Measurements from ENCODE around the gene DOCK2.

The DOCK2 gene

DNA sequence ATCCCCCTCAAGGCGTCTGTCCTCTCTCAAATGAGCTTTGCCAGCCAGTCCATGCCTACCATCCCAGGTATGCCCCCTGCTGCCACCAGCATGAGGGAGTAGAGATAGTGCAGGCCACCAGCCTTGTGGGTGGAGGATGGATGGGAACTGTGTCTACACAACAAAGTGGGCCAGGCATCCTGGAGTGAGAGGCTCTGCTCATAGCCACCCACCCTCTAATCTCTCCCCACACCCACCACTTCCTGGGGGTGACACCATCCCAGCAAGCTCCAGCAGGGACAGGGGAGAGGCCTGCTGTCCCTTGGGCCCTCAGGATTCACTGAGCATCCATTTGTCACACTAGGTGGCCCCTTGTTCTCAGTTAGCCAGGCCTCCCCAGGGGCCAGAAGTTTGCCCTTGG, 443.1 kb downstream of the DOCK2 start:
- no peak overlapping the region for H3K4me3 ChIP-seq (ENCODE audit: low read depth, low read length)
- H3K27ac ChIP-seq (ENCODE audit: extremely low read depth, low read depth, low read length): no peak overlapping the region
- no peaks in the 10 kb centered on the region for H3K36me3 ChIP-seq (ENCODE audit: control insufficient read depth in 2 of 2, insufficient read depth in 1 of 2, low read length in 2 of 2)
- CTCF ChIA-PET: interaction anchor here (1.9 kb wide), 1 partner anchor 9 kb away, joined by 14 read pairs; no protein-coding TSS in a partner anchor
- H3K9me3 ChIP-seq (ENCODE audit: control insufficient read depth, insufficient read depth, low read depth, low read length): no peaks in the 10 kb centered on the region
- no peak for TF ChIP-seq ZNF354C (tag by site-specific recombination; IDR thresholded peaks at IDR 0.05; ENCODE audit: borderline replicate concordance, low read depth)
- TF ChIP-seq ZNF248 (tag by site-specific recombination; IDR thresholded peaks at IDR 0.05): no peak
- no peak for TF ChIP-seq ZSCAN30 (tag by site-specific recombination; IDR thresholded peaks at IDR 0.05)
- TF ChIP-seq HOXD13 (CRISPR knock-in tag; IDR thresholded peaks at IDR 0.05; ENCODE audit: borderline replicate concordance): no peak
- TF ChIP-seq ZFHX2 (tag by site-specific recombination; conservative IDR thresholded peaks at IDR 0.05): peak; percentile 83
- TF ChIP-seq BCL11B (tag by site-specific recombination; IDR thresholded peaks at IDR 0.05; ENCODE audit: low read depth): no peak
- no peak for TF ChIP-seq ZNF19 (tag by site-specific recombination; IDR thresholded peaks at IDR 0.05; ENCODE audit: low read depth)
- TF ChIP-seq, protein P1, sequence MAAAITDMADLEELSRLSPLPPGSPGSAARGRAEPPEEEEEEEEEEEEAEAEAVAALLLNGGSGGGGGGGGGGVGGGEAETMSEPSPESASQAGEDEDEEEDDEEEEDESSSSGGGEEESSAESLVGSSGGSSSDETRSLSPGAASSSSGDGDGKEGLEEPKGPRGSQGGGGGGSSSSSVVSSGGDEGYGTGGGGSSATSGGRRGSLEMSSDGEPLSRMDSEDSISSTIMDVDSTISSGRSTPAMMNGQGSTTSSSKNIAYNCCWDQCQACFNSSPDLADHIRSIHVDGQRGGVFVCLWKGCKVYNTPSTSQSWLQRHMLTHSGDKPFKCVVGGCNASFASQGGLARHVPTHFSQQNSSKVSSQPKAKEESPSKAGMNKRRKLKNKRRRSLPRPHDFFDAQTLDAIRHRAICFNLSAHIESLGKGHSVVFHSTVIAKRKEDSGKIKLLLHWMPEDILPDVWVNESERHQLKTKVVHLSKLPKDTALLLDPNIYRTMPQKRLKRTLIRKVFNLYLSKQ (tag by site-specific recombination; IDR thresholded peaks at IDR 0.05; ENCODE audit: borderline replicate concordance): no peak
- TF ChIP-seq ZSCAN23 (tag by site-specific recombination; IDR thresholded peaks at IDR 0.05): no peak
- peak; percentile 95 for TF ChIP-seq EGR2 (tag by site-specific recombination; IDR thresholded peaks at IDR 0.05; ENCODE audit: low read depth)
- POLR2A ChIA-PET: no interaction called here
- H3K4me1 ChIP-seq (ENCODE audit: control insufficient read depth, insufficient read depth, low read length): no peaks in the 10 kb centered on the region

DNA sequence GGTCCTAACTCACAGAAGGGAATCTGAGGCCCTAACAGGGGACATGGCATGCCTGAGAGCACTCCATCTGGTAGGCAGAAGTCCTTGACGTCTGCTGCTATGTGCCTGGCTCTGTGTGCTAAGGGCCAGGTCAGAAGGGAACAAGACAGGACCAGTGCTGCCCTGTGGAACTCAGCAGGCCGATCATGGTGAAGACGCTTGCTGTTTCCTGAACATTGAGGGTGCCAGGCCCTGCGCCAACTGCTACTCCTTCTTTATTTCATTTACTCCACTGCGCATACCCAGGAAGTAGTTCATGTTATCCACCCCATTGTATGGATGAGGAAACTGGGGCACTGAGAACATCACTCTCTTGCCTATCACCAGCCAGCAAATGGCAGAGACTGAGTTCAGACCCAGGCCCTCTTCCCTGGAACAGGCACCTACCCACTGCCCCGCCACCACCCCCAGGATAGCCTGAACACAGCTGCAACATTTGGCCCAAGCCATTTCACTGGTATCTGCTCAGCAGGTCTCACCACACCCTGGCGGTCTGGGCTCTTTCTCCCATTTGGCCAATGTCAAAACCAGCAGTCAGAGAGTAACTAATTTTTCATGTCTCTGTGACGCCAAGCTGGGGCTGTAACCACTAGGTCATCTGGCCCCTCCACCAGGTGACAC, 443.8 kb downstream of the DOCK2 start:
- ChIA-PET CTCF (interaction anchor here (5.2 kb wide), 1 partner anchor 10 kb away, joined by 31 read pairs; no protein-coding TSS in a partner anchor), POLR2A (no interaction called here)
- no peaks in the 10 kb centered on the region for H3K9me3 ChIP-seq (ENCODE audit: control insufficient read depth, insufficient read depth, low read depth, low read length)
- H3K36me3 ChIP-seq (ENCODE audit: control insufficient read depth in 2 of 2, insufficient read depth in 1 of 2, low read length in 2 of 2): no peaks in the 10 kb centered on the region
- no peaks in the 10 kb centered on the region for H3K4me1 ChIP-seq (ENCODE audit: control insufficient read depth, insufficient read depth, low read length)
- H3K4me3 ChIP-seq (ENCODE audit: low read depth, low read length): no peak overlapping the region
- no peak overlapping the region for H3K27ac ChIP-seq (ENCODE audit: extremely low read depth, low read depth, low read length)
- TF ChIP-seq ZNF837 (tag by site-specific recombination; IDR thresholded peaks at IDR 0.05) (no peak), ZNF514 (tag by site-specific recombination; IDR thresholded peaks at IDR 0.05) (no peak), ZNF707 (tag by site-specific recombination; IDR thresholded peaks at IDR 0.05) (no peak), PBX3 (CRISPR knock-in tag; IDR thresholded peaks at IDR 0.05) (no peak), KLF1 (tag by site-specific recombination; IDR thresholded peaks at IDR 0.05) (no peak), ZNF488 (tag by site-specific recombination; IDR thresholded peaks at IDR 0.05) (no peak), ZNF121 (tag by site-specific recombination; IDR thresholded peaks at IDR 0.05) (no peak), REPIN1 (tag by site-specific recombination; IDR thresholded peaks at IDR 0.05; ENCODE audit: low read depth) (no peak), ZSCAN5A (tag by site-specific recombination; IDR thresholded peaks at IDR 0.05) (no peak), ZNF660 (tag by site-specific recombination; IDR thresholded peaks at IDR 0.05) (no peak), SP2 (tag by site-specific recombination; IDR thresholded peaks at IDR 0.05) (no peak), ZSCAN16 (tag by site-specific recombination; IDR thresholded peaks at IDR 0.05) (no peak)
- TF ChIP-seq, protein P2, sequence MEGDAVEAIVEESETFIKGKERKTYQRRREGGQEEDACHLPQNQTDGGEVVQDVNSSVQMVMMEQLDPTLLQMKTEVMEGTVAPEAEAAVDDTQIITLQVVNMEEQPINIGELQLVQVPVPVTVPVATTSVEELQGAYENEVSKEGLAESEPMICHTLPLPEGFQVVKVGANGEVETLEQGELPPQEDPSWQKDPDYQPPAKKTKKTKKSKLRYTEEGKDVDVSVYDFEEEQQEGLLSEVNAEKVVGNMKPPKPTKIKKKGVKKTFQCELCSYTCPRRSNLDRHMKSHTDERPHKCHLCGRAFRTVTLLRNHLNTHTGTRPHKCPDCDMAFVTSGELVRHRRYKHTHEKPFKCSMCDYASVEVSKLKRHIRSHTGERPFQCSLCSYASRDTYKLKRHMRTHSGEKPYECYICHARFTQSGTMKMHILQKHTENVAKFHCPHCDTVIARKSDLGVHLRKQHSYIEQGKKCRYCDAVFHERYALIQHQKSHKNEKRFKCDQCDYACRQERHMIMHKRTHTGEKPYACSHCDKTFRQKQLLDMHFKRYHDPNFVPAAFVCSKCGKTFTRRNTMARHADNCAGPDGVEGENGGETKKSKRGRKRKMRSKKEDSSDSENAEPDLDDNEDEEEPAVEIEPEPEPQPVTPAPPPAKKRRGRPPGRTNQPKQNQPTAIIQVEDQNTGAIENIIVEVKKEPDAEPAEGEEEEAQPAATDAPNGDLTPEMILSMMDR (tag by site-specific recombination; IDR thresholded peaks at IDR 0.05): no peak
- TF ChIP-seq, protein P3, sequence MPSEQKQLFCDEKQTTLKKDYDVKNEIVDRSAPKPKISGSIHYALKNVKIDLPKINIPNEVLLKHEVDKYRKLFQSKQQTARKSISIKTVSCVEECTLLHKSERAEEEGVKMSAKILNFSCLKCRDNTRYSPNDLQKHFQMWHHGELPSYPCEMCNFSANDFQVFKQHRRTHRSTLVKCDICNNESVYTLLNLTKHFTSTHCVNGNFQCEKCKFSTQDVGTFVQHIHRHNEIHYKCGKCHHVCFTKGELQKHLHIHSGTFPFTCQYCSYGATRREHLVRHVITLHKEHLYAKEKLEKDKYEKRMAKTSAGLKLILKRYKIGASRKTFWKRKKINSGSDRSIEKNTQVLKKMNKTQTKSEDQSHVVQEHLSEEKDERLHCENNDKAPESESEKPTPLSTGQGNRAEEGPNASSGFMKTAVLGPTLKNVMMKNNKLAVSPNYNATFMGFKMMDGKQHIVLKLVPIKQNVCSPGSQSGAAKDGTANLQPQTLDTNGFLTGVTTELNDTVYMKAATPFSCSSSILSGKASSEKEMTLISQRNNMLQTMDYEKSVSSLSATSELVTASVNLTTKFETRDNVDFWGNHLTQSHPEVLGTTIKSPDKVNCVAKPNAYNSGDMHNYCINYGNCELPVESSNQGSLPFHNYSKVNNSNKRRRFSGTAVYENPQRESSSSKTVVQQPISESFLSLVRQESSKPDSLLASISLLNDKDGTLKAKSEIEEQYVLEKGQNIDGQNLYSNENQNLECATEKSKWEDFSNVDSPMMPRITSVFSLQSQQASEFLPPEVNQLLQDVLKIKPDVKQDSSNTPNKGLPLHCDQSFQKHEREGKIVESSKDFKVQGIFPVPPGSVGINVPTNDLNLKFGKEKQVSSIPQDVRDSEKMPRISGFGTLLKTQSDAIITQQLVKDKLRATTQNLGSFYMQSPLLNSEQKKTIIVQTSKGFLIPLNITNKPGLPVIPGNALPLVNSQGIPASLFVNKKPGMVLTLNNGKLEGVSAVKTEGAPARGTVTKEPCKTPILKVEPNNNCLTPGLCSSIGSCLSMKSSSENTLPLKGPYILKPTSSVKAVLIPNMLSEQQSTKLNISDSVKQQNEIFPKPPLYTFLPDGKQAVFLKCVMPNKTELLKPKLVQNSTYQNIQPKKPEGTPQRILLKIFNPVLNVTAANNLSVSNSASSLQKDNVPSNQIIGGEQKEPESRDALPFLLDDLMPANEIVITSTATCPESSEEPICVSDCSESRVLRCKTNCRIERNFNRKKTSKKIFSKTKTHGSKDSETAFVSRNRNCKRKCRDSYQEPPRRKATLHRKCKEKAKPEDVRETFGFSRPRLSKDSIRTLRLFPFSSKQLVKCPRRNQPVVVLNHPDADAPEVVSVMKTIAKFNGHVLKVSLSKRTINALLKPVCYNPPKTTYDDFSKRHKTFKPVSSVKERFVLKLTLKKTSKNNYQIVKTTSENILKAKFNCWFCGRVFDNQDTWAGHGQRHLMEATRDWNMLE (tag by site-specific recombination; conservative IDR thresholded peaks at IDR 0.05; ENCODE audit: low read depth): no peak

Measured in HEK293 (cell line).